ENCODE results near the gene AFF4. TPM values are rescaled to one million over a fixed set of nuclear protein-coding genes. Genes with fewer than 3 reads are reported as not detected.
"Not testable (repeated sequence)": the region's sequence is repeated elsewhere in the genome, so short reads cannot be mapped to it uniquely, and the experiment has no call there.

The AFF4 gene, protein sequence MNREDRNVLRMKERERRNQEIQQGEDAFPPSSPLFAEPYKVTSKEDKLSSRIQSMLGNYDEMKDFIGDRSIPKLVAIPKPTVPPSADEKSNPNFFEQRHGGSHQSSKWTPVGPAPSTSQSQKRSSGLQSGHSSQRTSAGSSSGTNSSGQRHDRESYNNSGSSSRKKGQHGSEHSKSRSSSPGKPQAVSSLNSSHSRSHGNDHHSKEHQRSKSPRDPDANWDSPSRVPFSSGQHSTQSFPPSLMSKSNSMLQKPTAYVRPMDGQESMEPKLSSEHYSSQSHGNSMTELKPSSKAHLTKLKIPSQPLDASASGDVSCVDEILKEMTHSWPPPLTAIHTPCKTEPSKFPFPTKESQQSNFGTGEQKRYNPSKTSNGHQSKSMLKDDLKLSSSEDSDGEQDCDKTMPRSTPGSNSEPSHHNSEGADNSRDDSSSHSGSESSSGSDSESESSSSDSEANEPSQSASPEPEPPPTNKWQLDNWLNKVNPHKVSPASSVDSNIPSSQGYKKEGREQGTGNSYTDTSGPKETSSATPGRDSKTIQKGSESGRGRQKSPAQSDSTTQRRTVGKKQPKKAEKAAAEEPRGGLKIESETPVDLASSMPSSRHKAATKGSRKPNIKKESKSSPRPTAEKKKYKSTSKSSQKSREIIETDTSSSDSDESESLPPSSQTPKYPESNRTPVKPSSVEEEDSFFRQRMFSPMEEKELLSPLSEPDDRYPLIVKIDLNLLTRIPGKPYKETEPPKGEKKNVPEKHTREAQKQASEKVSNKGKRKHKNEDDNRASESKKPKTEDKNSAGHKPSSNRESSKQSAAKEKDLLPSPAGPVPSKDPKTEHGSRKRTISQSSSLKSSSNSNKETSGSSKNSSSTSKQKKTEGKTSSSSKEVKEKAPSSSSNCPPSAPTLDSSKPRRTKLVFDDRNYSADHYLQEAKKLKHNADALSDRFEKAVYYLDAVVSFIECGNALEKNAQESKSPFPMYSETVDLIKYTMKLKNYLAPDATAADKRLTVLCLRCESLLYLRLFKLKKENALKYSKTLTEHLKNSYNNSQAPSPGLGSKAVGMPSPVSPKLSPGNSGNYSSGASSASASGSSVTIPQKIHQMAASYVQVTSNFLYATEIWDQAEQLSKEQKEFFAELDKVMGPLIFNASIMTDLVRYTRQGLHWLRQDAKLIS
- polyA plus RNA-seq (2011; rRNA removed) (57.6 and 62.3 TPM in 2 replicates), polyA minus RNA-seq (2011; rRNA and poly(A)+ RNA removed) (128 and 160 TPM in 2 replicates)

DNA sequence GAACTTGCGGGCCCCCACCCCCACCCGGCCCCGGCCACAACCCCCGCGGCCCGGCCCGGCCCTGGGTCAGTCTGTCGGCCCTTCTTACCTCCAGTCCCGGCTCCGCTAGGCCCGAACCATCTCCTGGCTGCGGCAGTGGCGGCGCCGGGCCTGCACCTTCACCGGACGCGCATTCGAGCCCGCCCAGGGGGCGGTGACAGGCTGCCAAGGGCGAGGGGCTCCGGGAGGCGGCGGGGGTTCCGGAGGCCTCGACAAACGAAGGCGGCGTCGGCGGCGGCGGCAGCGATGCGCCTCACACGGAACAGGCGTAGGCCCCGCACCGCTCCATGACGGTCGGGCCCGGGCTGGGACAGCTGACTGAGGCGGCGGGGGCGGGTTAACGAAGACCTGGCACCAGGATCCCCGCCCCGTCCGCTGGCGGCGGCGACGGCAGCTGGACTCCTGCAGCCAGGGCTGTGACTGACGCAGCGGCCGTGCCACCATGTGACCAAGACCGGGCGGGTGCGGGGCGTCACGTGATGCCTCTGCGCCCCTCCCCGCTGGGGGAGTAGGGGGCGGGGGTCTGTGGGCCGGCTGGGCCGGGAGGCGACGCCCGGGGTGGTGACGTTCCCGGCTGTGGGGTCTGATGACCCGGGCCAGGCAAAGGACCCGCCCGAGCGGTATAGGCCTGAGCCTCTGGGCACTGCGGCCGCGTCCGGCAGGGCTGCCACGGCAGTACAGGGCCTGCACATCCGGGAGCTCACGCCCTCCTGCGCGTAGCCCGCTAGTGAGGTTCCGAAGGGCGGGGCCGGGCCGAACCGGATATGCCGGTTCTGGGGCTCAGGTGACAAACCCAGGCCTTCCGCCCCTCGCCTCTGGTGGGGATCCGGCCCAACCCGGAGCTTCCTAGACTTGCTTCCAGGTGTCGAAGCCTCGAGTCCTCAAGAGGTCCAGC, at the start of gene AFF4:
AFF4 (minus strand) TSS at position 464 of the 934 bp plus-strand sequence. CDS start 26,445 bp downstream, outside the sequence.
- ChIA-PET CTCF (interaction anchor here (0.8 to 2.2 kb wide), 2 partner anchors 12 to 143 kb away, joined by 4 to 6 read pairs; no protein-coding TSS in a partner anchor), POLR2A (interaction anchor here (0.6 to 3.1 kb wide), 16 partner anchors 9 to 655 kb away, joined by 3 to 27 read pairs (median 3); partner anchors contain the start of gene HSPA4)
- TF ChIP-seq, protein P1, sequence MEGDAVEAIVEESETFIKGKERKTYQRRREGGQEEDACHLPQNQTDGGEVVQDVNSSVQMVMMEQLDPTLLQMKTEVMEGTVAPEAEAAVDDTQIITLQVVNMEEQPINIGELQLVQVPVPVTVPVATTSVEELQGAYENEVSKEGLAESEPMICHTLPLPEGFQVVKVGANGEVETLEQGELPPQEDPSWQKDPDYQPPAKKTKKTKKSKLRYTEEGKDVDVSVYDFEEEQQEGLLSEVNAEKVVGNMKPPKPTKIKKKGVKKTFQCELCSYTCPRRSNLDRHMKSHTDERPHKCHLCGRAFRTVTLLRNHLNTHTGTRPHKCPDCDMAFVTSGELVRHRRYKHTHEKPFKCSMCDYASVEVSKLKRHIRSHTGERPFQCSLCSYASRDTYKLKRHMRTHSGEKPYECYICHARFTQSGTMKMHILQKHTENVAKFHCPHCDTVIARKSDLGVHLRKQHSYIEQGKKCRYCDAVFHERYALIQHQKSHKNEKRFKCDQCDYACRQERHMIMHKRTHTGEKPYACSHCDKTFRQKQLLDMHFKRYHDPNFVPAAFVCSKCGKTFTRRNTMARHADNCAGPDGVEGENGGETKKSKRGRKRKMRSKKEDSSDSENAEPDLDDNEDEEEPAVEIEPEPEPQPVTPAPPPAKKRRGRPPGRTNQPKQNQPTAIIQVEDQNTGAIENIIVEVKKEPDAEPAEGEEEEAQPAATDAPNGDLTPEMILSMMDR (IDR thresholded peaks at IDR 0.05; ENCODE audit: low read depth, low read length), result no peak
- DNase-seq (ENCODE audit: low read depth, low spot score), result peak; percentile 80
- Histone ChIP-seq H3K9me3 (ENCODE audit: control insufficient read depth, insufficient read depth, low read length) (no peaks in the 10 kb centered on the region; the same call in 1 of the 2 replicates), H3K27ac (ENCODE audit: low read depth, low read length) (peak within 1 kb of the TSS; percentile 93), H3K27me3 (ENCODE audit: control insufficient read depth, insufficient read depth, low read length) (no peaks in the 10 kb centered on the region), H3K4me3 (ENCODE audit: low read depth, low read length) (peak within 1 kb of the TSS; percentile 85)

GRCh38 chr5:133008455-133008854, 45.0 kb upstream of the AFF4 start:
- CTCF ChIA-PET, result interaction anchor here (0.6 kb wide), 1 partner anchor 12 kb away, joined by 10 read pairs; no protein-coding TSS in a partner anchor
- H3K27me3 ChIP-seq (ENCODE audit: control insufficient read depth, insufficient read depth, low read length); H3K27ac ChIP-seq (ENCODE audit: low read depth, low read length); DNase-seq (ENCODE audit: low read depth, low spot score); H3K4me3 ChIP-seq (ENCODE audit: low read depth, low read length); POLR2A ChIA-PET; H3K9me3 ChIP-seq (ENCODE audit: control insufficient read depth, insufficient read depth, low read length): not testable (repeated sequence)

- no peaks in the 10 kb centered on the region for H3K27me3 ChIP-seq (ENCODE audit: control insufficient read depth, insufficient read depth, low read length)
- H3K4me3 ChIP-seq (ENCODE audit: low read depth, low read length), result no peak overlapping the region
- no peak overlapping the region for H3K27ac ChIP-seq (ENCODE audit: low read depth, low read length)
- TF ChIP-seq, protein P1 (IDR thresholded peaks at IDR 0.05; ENCODE audit: low read depth, low read length), result no peak
- POLR2A ChIA-PET, result no interaction called here
- DNase-seq (ENCODE audit: low read depth, low spot score), result no peak
- CTCF ChIA-PET, result no interaction called here
- H3K9me3 ChIP-seq (ENCODE audit: control insufficient read depth, insufficient read depth, low read length), result no peaks in the 10 kb centered on the region
Observed at GRCh38 chr5:133006653-133007052, 43.2 kb upstream of the AFF4 start.

GRCh38 chr5:132999246-132999645, 35.8 kb upstream of the AFF4 start:
- Histone ChIP-seq H3K27ac (ENCODE audit: low read depth, low read length) (no peak overlapping the region), H3K27me3 (ENCODE audit: control insufficient read depth, insufficient read depth, low read length) (no peaks in the 10 kb centered on the region), H3K4me3 (ENCODE audit: low read depth, low read length) (no peak overlapping the region), H3K9me3 (ENCODE audit: control insufficient read depth, insufficient read depth, low read length) (no peaks in the 10 kb centered on the region; the same call in 1 of the 2 replicates)
- TF ChIP-seq, protein P1 (IDR thresholded peaks at IDR 0.05; ENCODE audit: low read depth, low read length), result no peak
- ChIA-PET POLR2A (no interaction called here), CTCF (no interaction called here)
- DNase-seq (ENCODE audit: low read depth, low spot score), result no peak
